Femur (tissue), 1 donor: Measurements from ENCODE around the gene GRID2.
"Not testable (repeated sequence)": the region's sequence is repeated elsewhere in the genome, so short reads cannot be mapped to it uniquely, and the experiment has no call there.

Experiments
- DNase-seq: peaks from one replicate; pipeline ENCODE4 v3.0.0-alpha.2; 2017

Gene GRID2

DNA sequence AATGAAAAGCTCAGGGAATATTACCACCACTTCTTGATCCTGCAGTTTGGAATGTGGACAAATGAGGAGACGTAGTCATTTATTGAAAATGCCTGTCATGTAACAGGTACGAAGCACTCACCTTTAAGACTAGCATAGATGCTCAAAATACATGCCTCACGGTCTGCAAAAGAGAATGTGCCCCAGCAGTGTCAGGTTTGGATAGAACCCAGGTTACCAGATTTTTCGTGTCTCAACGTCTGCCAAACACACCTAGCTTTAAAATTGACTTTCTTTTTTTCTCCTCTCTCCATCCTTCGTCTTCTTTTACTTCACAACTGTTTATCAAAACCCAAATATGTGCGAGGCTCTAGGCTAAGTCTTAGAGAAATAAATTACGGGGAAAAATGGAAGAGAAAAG, 918.0 kb downstream of the GRID2 start:
- no peak for DNase-seq

DNA sequence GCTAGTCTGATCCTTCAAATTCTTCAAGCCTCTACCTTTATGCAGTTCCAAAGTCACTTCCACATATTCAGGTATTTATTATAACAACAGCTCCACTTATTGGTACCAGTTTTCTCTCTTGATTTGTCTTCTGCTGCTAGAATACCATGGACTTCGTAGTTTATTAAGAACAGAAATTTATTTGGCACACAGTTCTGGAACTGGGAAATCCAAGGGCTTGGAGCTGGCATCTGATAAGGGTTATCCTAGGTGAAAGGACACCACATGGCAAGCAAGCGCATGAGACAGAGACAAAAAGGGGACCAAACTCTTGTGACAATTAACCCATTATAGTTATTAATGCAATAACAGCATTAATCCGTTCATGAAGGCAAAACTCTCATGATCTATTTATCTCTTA, 924.3 kb downstream of the GRID2 start:
- DNase-seq: no peak

DNA sequence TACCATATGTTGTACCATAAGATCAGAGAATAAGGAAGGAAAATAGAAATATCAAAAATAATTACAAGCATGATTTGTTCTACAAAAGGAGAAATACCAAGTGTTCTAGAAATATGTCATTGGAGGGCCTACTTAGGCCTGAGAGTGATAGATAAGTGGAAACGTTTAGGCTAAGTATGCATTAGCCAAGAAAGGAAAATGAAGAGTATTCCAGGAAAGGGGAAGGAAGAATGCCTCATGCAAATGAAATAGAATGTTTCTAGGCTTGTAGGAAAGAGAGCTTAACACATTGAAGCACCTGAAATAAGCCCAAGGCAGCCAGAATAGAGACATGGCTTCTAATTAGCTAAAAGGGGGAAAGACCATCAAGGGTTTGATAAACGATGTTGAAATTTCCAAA, 929.1 kb downstream of the GRID2 start:
- no peak for DNase-seq

DNA sequence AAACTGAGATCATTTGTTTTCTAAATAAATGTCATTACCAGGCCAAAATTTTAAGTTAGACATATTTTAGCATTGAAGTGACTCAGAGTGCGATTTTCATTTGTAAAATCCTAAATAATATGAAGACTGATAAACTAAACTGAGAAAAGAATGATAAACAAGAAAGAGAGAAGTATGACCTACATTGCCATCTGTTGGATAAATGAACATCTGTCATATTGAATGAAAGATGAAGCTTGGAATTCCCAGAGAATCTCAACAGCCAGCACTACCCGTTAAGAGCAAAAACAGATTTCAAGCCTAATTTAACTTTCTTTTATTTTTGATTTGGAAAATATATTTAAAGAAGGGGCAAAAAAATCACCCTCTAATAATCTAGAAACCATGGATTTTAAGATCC, 933.8 kb downstream of the GRID2 start:
- DNase-seq: no peak

DNA sequence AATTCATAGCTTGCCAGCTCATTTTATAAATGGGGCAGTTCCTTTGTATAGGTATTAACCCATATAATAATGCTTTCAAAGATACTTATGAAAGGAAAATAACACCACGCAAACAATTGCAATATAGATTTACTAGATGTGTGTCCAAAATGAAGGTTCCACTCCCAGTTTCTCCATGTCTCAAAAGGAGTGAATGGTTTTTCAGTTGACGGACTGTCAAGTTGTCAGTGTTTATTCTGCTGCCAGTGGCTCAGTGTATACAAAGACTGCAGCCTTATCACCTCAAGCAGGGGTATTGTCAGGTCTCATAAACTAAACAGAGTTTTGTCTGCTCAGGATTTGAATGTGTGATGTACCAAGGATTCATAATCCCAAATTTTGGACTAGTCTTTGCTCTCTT, 939.5 kb downstream of the GRID2 start:
- DNase-seq: no peak

DNA sequence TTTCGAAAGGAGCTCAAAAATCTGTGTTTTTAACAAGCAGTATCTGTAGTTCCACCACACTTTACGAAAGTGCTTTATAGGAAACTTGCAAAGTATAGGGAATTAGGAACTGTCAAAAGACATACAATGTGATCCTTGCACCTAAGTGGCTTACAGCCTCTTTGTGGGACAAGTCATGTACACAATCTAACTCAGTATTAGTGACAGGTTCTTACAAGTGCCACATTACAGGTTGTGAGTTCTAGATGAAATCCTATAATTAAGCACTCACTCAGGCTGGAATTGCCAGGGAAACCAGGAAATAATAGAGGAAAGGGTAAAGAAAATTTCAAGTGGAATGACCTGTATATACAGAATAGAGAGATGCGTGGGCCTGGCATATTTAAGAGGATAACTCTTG, 957.4 kb downstream of the GRID2 start:
- no peak for DNase-seq

DNA sequence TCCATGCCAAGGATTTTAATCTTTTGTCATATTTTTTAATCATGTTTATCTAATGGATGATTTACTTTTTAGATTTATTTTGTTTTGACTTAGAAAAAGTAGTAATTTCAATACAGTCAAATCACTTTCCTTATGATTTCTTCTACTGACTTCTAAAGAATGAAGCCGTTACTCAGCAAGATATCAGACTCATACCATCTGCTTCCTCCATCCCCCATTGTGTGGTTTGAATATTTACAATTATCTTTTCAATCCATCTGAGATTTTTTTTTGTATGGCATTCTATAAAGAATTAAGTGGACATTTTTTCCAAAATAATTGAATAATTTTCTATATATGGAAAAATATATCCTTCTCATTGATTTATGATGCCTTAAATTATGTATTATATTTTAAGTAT, 959.4 kb downstream of the GRID2 start:
- DNase-seq: no peak

DNA sequence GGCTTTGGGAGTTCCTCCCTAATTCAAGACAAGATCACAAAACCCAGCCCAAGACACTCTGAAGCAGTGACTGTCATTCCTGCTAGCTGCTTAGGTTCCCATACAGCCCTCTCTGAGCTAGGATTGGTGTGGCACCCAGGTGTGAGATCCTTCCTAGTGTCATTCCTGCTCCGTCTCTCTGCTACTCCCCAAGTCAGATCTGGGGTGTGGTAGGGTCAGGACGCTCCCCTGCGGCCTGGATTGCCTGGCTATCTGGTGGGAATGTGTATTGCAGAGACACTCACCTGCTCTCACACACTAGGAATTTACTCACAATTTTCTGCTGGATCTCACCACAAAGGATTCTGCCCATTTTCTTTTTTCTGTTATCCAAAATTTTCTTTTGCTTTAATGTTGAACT, 964.0 kb downstream of the GRID2 start:
- no peak for DNase-seq

DNA sequence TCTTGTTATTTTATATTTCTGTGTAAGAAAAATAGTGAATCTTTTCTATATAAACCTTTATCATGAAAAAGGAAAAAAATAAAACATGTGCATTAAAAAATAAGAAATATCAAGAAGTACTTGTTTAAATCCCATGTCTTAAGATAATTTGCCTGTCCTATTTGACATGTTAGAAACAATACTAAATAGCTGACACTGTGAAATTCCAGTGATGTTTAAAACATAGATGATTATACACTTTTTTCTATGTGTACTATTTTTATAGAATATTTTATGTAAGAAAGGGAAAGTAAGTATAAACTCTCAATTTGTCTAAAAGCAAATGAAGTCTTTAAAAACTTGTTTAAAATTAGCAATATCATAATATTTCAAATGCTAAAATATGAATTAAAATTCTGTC, 981.6 kb downstream of the GRID2 start:
- no peak for DNase-seq

DNA sequence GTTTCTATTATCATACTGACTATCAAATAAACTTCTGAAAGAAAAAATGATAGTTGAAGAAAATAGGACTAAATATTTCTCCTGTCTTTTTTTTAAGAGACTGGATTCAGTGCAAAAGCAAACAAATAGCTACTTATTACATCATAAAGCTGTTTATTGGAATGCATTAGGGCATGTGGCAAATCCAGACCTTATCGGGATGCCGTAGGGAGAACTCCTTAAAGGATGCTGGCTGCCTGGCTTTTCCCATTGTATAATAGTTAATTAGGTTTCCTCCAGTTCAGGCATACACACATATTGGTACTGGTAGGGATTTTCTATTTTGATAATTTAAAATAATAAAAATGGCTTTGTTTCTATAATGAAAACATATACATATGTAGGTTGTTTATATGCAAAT, 985.5 kb downstream of the GRID2 start:
- DNase-seq: no peak

DNA sequence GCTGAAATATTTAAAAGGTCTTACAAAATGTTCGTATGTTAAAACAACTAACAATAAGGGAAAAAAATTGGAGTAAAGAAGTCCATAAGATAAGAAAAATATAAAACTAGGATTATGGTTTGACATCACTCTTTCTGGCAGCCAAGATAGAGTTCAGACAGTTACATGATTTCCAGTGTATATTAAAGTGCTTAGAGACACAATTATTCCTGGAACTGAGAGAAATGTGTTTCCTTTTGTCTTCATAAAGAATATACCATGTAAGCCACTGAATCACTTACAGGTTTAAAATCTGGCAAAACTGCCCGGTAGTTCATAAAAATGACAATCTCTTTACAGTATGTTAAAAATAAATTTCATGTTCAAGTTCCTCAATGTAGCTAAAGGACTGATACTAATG, 986.1 kb downstream of the GRID2 start:
- DNase-seq: no peak

DNA sequence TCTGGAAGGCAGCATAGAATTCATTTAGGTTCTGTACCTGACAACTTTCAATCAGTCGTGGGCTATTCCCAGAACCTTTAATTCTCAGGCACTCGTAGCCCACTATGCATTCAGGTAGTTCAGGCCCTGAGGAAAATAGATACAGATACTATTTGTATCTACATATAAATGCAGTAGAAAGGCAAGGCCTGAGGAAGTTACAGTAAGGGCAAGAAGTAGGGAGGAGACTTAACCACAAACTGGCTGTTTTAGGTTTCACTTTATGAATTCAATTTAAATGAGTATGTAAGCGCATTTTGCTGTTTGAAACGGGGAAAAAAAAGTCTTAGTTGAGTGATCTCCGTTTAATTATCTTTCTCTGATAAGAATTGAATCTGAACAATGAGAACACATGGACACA, 995.4 kb downstream of the GRID2 start:
- no peak for DNase-seq

DNA sequence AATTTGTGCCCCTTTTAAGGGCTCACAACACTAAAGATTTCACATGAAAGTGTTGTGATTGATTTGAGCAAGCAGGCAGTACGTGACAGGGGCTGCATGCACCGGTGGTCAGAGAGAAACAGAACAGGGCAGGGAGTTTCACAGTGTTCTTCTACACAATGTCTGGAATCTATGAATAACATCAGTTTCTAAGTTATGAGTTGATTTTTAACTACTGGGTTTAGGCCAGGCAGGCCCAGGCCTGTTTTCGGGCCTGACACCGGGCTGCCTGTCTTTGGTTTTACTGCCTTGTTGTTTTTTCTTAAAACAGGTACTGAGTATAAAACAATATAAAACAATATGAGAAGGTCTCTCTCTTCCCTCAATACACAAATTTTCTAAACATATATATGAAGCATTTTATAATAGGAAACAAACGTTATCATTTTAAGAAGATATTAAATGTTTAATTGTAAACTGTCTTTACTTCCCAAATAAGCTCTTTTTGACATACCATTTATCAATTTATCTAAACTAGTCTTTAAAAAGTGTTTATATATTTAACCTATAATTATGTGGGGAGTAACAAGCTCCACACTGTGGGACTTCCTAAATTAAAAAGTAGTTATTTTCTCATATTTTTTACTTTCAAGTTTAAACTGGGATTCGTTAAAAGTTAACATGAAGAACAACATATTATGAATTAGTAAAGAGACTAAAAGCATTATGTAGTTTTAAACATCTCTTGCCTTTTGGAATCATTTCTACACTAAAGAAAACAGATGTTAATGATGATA, 997.2 kb downstream of the GRID2 start:
- not testable (repeated sequence) for DNase-seq

DNA sequence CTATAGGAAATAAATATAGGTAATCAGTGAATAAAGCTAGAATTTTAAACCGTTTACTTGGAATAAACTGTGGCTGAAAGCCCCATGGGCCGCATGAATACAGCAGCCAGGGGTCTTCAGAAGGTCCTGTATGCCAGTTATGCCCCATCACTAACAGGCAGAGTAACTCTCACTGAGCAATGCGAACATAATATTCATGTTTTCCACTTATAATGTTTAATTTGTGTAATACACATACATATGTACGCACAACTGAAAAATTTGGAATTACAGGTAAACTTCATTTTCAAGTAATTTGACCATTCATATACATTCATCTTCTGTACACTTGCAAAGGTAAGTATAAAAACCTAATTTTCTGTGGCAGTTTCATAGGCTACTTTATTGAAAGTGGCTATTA, 998.5 kb downstream of the GRID2 start:
- DNase-seq: no peak

DNA sequence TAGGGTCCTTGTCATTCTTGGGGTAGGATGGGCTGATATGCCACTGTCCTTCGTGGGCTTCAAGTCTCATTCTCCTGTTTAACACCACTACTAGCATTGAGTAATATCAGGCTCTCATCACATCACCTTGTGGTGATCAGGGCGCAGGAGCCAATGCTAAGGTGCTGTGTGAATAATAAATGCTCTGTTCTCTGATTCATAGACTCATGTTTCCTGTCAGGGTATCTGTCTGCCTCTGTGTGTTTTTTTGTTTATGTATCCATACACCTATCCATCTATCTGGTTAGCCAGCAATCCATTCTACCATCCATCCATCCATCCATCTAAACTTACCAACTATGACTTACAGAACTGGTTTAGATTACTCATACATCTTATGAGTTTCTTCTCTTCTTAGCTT, 999.7 kb downstream of the GRID2 start:
- no peak for DNase-seq

DNA sequence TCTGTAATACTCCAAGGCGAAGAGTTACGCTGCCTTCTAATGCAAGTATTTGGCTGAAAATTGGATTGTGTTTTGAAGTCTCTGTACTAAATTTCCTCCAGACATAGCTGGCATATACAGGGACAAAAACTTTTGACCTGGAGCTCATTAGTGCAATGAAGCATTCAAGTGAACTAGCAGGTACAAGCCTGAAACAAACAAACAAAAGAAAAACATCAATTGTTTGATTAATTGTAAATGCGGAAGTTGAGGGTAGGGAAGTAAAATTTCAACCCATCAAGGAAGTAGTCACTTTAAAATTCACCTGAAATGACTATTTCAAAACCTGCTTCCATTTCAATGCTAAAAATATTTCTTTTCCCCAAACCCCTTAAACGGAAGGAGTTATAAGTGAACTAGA, 1008.5 kb downstream of the GRID2 start:
- no peak for DNase-seq

DNA sequence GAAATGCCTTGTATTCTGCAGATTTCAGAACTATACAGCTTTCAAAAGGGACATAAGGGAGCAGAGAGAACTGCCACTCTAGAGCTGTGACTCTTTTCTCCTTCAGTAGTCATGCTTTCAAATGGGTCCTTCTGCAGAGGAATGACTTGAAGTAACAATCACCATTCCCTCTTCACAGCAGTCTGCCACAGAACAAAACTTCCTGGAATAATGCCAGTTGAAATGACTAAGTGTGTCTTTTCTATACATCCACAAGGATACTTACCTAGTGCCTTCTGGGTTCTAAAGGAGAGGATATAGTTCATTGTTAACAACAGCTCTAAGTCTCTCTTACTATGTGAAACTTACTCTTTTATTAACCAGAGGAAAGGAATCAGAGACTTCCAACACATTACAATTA, 1009.4 kb downstream of the GRID2 start:
- DNase-seq: no peak

DNA sequence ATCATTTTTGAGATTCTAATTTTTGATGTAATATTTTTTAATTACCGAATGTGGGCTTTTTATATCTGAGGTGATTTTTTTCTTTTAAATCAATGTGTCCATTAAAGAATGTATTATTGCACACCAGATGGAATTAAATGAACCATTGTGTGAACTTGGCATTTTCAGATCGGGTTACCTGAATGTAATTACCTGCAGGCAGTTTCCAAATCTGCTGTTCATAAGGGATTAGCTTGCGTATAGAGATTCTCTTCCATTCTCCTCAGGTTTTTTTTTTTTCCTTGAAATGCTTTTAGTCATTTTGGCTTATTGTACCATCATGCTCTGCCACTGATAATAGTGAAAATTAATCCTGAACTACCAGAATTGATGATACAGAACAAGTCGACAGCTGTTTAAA, 1013.3 kb downstream of the GRID2 start:
- DNase-seq: no peak

DNA sequence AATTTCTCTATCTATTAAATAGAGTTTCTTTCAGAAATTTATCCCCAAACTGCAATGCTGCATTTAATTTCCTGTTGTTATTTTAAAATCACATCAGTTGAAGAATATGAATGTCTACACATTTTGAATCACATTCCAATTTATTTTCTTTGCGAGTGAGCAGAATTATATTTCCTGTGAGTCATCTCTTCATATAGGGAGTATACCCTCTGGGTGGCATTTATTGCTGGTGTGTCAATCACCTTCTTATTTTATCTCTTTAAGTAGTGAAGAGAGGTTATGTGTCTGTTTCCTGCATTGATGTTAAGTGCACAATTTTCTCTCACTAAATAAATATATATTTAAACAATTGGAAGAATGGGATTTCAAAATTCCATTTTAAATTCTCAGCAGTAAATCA, 1013.8 kb downstream of the GRID2 start:
- DNase-seq: no peak

DNA sequence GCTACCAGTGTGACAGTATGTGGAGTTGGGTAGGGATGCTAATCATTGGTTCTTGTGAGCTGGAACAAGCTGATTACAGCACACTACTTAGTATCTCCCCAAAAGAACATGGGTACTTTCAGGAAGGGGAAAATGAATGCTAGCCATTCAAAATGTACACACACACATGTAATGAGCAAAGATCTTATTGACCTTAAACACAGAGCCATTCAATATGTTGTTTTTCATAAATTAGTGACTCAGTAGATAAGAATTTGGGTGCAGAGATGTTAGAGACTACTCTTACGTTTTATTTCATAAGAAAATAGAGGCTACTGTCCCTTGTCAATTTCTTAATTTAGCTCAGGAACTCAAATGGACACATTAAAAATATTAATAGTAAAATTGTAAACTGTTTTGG, 1015.3 kb downstream of the GRID2 start:
- no peak for DNase-seq

DNA sequence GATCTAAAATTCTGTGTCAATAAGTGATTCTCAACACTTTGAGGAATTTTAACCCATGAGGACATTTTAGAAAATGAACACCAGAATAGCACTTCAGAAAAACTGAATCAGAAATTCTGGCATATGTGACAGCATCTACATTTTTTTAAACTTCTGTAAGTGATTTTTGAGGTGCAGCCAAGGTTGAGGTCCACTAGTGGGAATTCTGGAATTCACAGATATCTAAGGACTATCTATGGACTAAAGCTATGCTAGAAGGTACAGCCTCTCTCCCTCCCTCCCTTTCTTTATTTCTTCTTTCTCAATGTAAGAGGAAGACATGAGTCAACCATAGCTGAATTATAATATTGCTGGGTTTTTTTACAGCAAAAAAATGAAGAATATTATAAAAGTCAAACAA, 1016.6 kb downstream of the GRID2 start:
- no peak for DNase-seq

DNA sequence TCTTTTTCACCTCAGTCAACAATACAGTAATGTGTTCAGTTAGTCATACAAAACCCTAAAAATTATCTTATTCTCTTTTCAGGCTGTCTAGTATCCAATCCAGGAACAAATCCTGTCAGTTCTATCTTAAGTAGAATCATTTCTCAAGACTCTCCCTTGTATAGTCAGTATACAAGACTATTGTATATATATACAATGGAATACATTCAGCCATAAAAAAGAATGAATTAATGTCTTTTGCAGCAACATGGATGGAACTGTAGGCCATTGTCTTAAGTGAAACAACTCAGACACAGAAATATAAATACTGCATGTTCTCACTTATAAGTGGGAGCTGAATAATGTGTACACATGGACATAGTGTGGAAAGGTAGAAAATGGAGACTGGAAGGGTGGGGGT, 1023.6 kb downstream of the GRID2 start:
- DNase-seq: no peak

DNA sequence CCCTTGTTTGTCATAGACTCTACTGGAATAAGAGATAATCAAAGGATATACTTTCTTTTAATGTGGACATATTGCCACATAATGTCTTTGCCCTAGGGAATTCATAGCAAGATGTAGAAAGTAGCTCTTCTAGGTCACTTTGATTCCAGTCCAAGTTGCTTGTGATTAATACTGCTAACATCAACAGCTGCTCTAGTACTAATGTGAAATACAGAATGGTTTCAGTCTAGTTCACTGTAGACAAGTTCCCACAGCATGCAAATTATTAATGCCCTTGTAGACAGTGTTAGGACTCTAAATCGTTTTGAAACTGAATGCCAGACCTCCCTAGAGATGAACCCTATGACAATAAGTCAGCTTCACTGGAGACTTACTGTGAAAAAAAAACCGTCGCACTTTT, 1030.2 kb downstream of the GRID2 start:
- no peak for DNase-seq

DNA sequence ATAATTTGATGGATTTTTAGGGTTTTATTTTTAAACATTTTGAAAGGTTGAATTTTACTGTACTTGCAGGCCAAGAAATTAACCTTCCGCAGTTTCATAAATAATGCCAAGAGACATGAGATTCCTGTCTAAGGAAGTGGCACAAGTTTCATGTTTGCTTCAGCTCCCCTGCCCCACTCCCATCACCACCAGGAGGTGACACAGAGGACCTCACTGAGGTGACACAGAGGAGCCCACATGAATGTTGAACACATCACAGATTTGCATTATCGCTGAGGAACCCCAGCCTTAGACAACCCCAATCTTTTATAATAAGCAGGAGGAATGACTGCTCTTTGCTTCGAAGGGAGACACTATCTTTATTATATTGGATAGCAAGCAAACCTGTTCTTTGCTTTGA, 1033.4 kb downstream of the GRID2 start:
- DNase-seq: no peak

DNA sequence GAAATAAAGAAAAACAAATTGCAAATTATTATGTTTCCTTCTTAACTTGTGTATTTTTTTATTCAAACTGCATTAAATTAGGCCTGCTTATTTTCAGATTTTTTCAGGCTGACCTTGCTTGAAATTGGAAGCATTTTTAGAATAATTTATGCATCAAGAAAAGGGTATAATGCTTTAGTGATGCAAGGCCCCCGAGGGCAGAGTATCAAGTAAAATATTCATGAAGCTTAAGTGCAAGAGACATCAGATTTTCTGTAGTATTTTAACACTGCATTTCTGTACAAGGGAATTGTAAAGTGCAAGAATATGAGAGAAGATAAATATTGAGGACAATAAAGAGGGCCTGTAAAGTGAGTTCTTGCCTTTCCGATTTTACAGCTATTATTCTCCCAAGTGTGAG, 1039.0 kb downstream of the GRID2 start:
- DNase-seq: no peak

DNA sequence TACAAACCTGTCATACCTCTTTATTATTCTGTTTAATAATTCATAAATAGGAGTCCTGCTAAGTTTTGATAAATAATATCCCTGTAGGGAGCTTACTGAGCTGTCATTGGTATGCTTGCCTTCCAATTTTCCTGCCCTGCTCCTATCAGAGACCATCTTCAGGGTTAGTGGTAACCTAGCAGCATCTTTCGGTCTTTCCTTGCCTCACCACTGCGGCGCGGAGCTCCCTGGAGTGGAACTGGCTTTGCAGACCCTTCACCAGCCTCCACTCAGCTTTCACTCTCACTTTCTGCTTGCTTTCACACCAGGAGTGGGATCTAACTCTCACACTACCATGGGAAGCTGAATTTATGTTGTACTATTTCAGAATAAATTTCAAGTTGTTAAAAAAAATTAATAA, 1043.1 kb downstream of the GRID2 start:
- no peak for DNase-seq
